ENCODE data around the gene KLHL29. TPM values are rescaled to one million over a fixed set of nuclear protein-coding genes. Genes with fewer than 3 reads are reported as not detected.
"Not testable (repeated sequence)": the region's sequence is repeated elsewhere in the genome, so short reads cannot be mapped to it uniquely, and the experiment has no call there.

The KLHL29 gene
- total and polyA plus RNA-seq, 2 of the 13 experiments (the other 11 are each of a cell fraction or from before 2014, with no cell fraction given) = 0.01 TPM; not detected in 1

GRCh38 chr2:23390152-23390551 is 5.2 kb downstream of the KLHL29 start (continued):
- TF ChIP-seq, protein P1, sequence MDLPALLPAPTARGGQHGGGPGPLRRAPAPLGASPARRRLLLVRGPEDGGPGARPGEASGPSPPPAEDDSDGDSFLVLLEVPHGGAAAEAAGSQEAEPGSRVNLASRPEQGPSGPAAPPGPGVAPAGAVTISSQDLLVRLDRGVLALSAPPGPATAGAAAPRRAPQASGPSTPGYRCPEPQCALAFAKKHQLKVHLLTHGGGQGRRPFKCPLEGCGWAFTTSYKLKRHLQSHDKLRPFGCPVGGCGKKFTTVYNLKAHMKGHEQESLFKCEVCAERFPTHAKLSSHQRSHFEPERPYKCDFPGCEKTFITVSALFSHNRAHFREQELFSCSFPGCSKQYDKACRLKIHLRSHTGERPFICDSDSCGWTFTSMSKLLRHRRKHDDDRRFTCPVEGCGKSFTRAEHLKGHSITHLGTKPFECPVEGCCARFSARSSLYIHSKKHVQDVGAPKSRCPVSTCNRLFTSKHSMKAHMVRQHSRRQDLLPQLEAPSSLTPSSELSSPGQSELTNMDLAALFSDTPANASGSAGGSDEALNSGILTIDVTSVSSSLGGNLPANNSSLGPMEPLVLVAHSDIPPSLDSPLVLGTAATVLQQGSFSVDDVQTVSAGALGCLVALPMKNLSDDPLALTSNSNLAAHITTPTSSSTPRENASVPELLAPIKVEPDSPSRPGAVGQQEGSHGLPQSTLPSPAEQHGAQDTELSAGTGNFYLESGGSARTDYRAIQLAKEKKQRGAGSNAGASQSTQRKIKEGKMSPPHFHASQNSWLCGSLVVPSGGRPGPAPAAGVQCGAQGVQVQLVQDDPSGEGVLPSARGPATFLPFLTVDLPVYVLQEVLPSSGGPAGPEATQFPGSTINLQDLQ (CRISPR knock-in tag; IDR thresholded peaks at IDR 0.05) = no peak
- TF ChIP-seq ARID2 (CRISPR knock-in tag; IDR thresholded peaks at IDR 0.05; ENCODE audit: borderline replicate concordance) = no peak
- TF ChIP-seq PHF21A (CRISPR knock-in tag; IDR thresholded peaks at IDR 0.05) = no peak
- TF ChIP-seq SOX5 (CRISPR knock-in tag; IDR thresholded peaks at IDR 0.05; ENCODE audit: borderline replicate concordance) = no peak
- TF ChIP-seq SIN3A (IDR thresholded peaks at IDR 0.05; ENCODE audit: borderline replicate concordance, low read depth, low read length) = no peak
- TF ChIP-seq, protein P2, sequence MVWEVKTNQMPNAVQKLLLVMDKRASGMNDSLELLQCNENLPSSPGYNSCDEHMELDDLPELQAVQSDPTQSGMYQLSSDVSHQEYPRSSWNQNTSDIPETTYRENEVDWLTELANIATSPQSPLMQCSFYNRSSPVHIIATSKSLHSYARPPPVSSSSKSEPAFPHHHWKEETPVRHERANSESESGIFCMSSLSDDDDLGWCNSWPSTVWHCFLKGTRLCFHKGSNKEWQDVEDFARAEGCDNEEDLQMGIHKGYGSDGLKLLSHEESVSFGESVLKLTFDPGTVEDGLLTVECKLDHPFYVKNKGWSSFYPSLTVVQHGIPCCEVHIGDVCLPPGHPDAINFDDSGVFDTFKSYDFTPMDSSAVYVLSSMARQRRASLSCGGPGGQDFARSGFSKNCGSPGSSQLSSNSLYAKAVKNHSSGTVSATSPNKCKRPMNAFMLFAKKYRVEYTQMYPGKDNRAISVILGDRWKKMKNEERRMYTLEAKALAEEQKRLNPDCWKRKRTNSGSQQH (CRISPR knock-in tag; IDR thresholded peaks at IDR 0.05; ENCODE audit: low read depth) = no peak
- TF ChIP-seq FOXM1 (CRISPR knock-in tag; IDR thresholded peaks at IDR 0.05) = no peak
- TF ChIP-seq ZNF20 (CRISPR knock-in tag; IDR thresholded peaks at IDR 0.05) = no peak
- no peak for TF ChIP-seq REPIN1 (CRISPR knock-in tag; IDR thresholded peaks at IDR 0.05; ENCODE audit: borderline replicate concordance, low read depth)
- no peak for TF ChIP-seq ETV5 (CRISPR knock-in tag; IDR thresholded peaks at IDR 0.05; ENCODE audit: borderline replicate concordance)
- TF ChIP-seq TOE1 (CRISPR knock-in tag; IDR thresholded peaks at IDR 0.05) = no peak

DNA sequence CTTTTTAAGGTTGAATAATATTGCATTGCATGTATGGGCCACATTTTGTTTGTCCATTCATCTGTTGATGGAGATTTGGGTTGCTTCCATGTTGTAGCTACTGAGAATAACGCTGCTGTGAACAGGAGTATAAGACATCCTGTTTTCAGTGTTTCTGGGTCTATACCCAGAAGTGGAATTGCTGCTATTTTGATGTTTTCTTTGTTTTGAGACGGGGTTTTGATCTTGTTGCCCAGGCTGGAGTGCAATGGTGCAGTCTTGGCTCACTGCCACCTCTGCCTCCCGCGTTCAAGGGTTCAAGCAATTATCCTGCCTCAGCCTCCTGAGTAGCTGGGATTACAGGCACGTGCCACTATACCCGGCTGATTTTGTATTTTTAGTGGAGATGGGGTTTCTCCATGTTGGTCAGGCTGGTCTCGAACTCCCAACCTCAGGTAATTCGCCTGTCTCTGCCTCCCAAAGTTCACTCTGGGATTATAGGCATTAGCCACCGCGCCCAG is 6.3 kb downstream of the KLHL29 start:
- H3K79me2 ChIP-seq (ENCODE audit: insufficient read depth, low read length); POLR2A ChIA-PET; BruUV-seq (replicated peaks); H3K9me3 ChIP-seq (ENCODE audit: low read length); H4K20me1 ChIP-seq (ENCODE audit: insufficient read depth, low read length); ATAC-seq; H3K4me1 ChIP-seq (ENCODE audit: insufficient read depth, low read length); H3K4me3 ChIP-seq (replicated peaks in 1 of 3; ENCODE audit: insufficient read depth in 1 of 3, low read depth in 2 of 3, low read length in 3 of 3); H3K27ac ChIP-seq (ENCODE audit: extremely low read length, insufficient read depth, low read length); DNase-seq (ENCODE audit: low spot score); H3K4me2 ChIP-seq (ENCODE audit: low read depth, low read length); CTCF ChIA-PET (ENCODE audit: low intra/inter-chr PET ratio, low total read pairs); H3K36me3 ChIP-seq (replicated peaks in 1 of 2; ENCODE audit: control insufficient read depth in 1 of 2, insufficient read depth in 2 of 2, low read length in 2 of 2); in situ Hi-C loops (cut with HindIII; ENCODE audit: extremely low pct_ligation_motif_present, low pct_unique_long_range_greater_than_20kb); H2AFZ ChIP-seq (ENCODE audit: low read length); intact Hi-C loops (cut with micrococcal nuclease; ENCODE audit: unreplicated experiment); H3K9ac ChIP-seq (ENCODE audit: insufficient read depth, low read depth, low read length); FAIRE-seq: not testable (repeated sequence)
- WGBS (ENCODE audit: low lambda C conversion rate) = 26% methylated on average over 10 of the region's 10 CpGs
- H3K27me3 ChIP-seq (ENCODE audit: control insufficient read depth in 1 of 2, insufficient read depth in 2 of 2, low read length in 2 of 2) = peaks cover 5 to 52% of the 10 kb centered on the region in 2 experiments; a peak in 4 of 5 replicates

Data from HepG2 (cell line).